K562 (cell line): ENCODE results near the gene SLCO3A1.

Source experiments
- CTCF ChIP-seq, 3 experiments: IDR thresholded peaks in 2 of 3; conservative IDR thresholded peaks in 1 of 3; 2 replicates each; pipeline ENCODE4 v1.5.1; 2011 to 2012; ENCODE audit warnings: low read length in 3 of 3, mild to moderate bottlenecking in 3 of 3, control low read depth in 2 of 3, improper control_type of control experiment in 1 of 3, inconsistent platforms in 1 of 3, low read depth in 1 of 3, mixed read lengths in 1 of 3, moderate library complexity in 1 of 3; ENCODE audit not compliant: insufficient read depth in 2 of 3
- EHMT2 ChIP-seq: fragments of 450-650 bp; IDR thresholded peaks from 2 replicates; pipeline ENCODE4 v1.6.1; 2018; ENCODE audit warnings: antibody characterized with exemption
- RAD21 ChIP-seq, 2 experiments: fragments of 250-450 bp in 1 of 2; fragments of 450-650 bp in 1 of 2; sonication (Bioruptor Pico) in 1 of 2; formaldehyde crosslinking in 1 of 2; IDR thresholded peaks in 1 of 2; conservative IDR thresholded peaks in 1 of 2; 2 replicates each; pipeline versions ENCODE4 v1.4.0 to v1.8.0; 2020 to 2022; ENCODE audit warnings: mild to moderate bottlenecking in 2 of 2, moderate library complexity in 1 of 2
- ZNF197 ChIP-seq: fragments of 200-800 bp; sonication (Bioruptor generic); IDR thresholded peaks from 2 replicates; pipeline ENCODE4 v1.6.1; 2016; ENCODE audit warnings: low read depth, missing genetic modification characterization, missing compliant biosample characterization
- TF ChIP-seq, protein P1 (sequence below): sonication (generic); formaldehyde crosslinking; IDR thresholded peaks from 2 replicates; pipeline ENCODE4 v1.4.0; 2020; ENCODE audit warnings: mild to moderate bottlenecking, missing genetic modification reagents

- TF ChIP-seq RAD21 (CRISPR knock-in tag; conservative IDR thresholded peaks at IDR 0.05 in 1 of 2, IDR thresholded peaks at IDR 0.05 in 1 of 2): no peak
- TF ChIP-seq CTCF (IDR thresholded peaks at IDR 0.05 in 2 of 3, conservative IDR thresholded peaks at IDR 0.05 in 1 of 3; ENCODE audit: insufficient read depth in 2 of 3, low read depth in 1 of 3, low read length in 3 of 3): no peak
- no peak for TF ChIP-seq EHMT2
- TF ChIP-seq, protein P1, sequence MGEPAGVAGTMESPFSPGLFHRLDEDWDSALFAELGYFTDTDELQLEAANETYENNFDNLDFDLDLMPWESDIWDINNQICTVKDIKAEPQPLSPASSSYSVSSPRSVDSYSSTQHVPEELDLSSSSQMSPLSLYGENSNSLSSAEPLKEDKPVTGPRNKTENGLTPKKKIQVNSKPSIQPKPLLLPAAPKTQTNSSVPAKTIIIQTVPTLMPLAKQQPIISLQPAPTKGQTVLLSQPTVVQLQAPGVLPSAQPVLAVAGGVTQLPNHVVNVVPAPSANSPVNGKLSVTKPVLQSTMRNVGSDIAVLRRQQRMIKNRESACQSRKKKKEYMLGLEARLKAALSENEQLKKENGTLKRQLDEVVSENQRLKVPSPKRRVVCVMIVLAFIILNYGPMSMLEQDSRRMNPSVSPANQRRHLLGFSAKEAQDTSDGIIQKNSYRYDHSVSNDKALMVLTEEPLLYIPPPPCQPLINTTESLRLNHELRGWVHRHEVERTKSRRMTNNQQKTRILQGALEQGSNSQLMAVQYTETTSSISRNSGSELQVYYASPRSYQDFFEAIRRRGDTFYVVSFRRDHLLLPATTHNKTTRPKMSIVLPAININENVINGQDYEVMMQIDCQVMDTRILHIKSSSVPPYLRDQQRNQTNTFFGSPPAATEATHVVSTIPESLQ (CRISPR knock-in tag): no peak
- no peak for TF ChIP-seq ZNF197 (CRISPR knock-in tag)
These were observed 20.5 kb upstream of the SLCO3A1 start for GRCh38 chr15:91833056-91833455.
